Stimulated activated CD8-positive, alpha-beta memory T cell treated with anti-CD3 and anti-CD28 coated beads, Interleukin-12 subunit alpha, Interleukin-12 subunit beta, amount 100 ng/mL, for 4 hours (primary cell): ENCODE data around the gene PLCB1.
"Not testable (repeated sequence)": the region's sequence is repeated elsewhere in the genome, so short reads cannot be mapped to it uniquely, and the experiment has no call there.

ENCODE experiments used
- DNase-seq: peaks from one replicate; pipeline ENCODE4 v3.0.0-alpha.2; 2020; ENCODE audit warnings: low read depth

PLCB1 gene

GRCh38 chr20:8547035-8547650, 415.1 kb downstream of the PLCB1 start:
- DNase-seq: no peak

- DNase-seq: no peak
Measured at GRCh38 chr20:8547968-8548588, 416.0 kb downstream of the PLCB1 start.

- DNase-seq: no peak
Measured at GRCh38 chr20:8549192-8549591, 417.1 kb downstream of the PLCB1 start.

GRCh38 chr20:8557711-8558110, 425.6 kb downstream of the PLCB1 start:
- DNase-seq: no peak

DNA sequence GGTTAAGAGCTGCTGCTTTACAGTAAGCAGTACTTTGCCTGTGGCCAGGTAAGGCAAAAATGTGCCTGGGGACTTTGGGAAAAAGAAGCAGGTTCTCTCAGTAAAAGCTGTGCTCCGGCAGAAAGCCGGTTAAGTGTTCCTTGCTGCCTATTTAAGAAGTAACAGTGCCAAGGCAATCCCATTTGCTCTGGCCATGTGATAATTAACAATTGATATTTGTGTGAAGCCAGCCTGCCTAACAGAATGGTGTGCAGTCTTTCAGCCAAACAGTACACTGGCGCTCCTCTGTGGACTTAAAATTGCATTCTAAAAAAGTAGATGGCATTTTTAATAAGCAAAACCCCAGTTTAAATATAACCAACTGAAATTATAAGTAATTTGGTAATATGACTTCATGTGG, 430.3 kb downstream of the PLCB1 start:
- DNase-seq: no peak

DNA sequence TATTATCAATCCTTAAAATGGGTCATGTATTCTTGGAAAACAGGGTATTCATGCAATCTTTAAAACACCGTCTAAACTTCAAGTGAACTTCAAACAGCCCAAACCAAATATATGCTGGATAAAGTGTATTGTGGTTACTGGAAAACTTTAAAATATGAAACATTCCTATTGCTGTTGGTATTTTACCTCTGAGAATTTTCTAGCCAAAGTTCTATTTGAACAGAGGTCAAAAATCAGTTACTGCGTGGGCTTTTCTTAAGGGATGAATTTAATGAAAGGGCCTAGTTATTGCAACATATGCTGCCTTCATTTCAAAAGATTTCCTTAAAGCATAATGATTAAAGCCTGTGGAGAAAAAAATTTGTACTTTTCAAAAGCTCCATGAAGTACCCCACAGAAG, 436.0 kb downstream of the PLCB1 start:
- DNase-seq: no peak

- DNase-seq: no peak
Measured at GRCh38 chr20:8569766-8570165, 437.7 kb downstream of the PLCB1 start.

DNA sequence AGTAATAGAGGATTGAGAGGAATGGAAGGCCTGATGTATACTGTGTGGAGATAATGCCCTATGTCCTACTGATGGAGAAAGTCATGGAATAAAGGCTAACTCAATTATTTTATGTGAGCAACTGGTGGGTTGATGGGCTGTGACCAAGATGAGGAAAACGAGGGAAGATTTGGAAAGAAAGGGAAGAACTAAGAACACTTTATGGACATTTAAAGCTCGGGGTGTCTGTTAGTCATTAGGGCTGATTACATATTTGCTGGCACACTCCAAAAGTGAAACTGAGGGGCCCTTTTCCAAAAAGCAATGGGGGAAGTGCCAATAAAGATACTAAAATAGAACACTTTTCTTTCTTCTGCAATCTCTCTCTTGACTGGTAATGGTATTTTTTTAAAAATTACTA, 439.5 kb downstream of the PLCB1 start:
- no peak for DNase-seq

GRCh38 chr20:8573686-8574085, 441.6 kb downstream of the PLCB1 start:
- no peak for DNase-seq

GRCh38 chr20:8575114-8575513, 443.0 kb downstream of the PLCB1 start:
- no peak for DNase-seq

GRCh38 chr20:8578161-8578865, 446.2 kb downstream of the PLCB1 start:
- no peak for DNase-seq

DNA sequence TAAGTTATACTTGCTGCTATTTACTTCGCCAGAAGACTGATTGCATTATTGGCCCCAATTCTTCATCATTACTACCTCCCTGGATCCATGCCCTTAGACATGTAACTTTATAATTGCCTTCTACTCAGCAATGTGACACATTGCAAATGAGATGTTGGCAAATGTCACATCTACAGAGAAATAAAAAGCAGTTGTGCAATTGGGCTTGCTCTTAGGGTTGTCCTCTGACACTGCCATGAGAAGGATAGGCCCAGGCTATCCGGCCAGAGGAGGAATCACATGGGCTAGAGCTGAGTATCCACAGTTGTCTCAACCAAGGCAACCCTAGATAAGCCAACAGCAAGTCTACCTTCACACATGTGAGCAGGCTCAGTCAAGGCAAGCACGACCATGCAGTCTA, 447.0 kb downstream of the PLCB1 start:
- DNase-seq: no peak

- DNase-seq: no peak
Measured at GRCh38 chr20:8581446-8582183, 449.5 kb downstream of the PLCB1 start.

GRCh38 chr20:8583012-8583565, 451.0 kb downstream of the PLCB1 start:
- no peak for DNase-seq

DNA sequence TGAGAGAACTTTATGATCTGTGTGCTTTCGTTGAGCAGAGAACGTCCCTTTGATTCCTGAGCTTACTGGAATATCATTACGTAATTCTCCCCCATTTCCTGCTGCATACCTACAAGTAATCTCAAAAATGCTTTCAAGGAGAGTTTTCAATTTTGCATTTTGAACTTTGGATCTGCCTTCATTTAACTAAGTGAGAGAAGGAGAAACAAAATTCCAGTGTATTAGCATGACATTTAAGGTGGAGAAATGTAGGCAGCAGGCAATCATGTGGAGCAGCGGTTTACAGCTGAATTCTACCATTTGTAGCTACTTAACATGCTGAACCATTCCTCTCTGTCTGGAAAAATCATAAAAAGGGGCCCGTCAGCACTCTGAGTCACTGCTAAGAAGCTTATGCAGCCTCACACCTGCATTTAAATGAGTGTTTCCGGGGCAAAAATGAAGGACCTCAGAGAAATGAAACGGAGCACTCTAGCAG, 451.5 kb downstream of the PLCB1 start:
- DNase-seq: no peak

DNA sequence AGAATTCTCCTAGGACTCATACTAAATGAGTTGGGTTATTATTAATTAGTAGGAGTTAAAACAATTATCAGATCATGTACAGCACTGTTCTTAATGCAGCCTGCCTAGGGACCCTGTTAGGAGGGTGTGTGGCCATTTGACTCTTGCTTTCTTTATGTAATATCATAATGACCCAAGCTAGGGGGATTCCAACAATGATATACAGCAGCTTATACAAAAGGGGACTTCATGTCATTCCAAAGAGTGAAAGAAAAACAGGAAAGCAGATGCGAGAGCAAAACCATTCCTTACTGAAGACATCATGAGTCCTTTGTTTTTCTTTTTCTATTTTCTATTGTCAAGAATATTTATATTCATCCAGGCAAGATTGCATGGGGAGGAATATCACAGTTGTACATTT, 455.2 kb downstream of the PLCB1 start:
- no peak for DNase-seq

- DNase-seq: no peak
Measured at GRCh38 chr20:8587810-8588209, 455.7 kb downstream of the PLCB1 start.

GRCh38 chr20:8589956-8590355, 457.9 kb downstream of the PLCB1 start:
- no peak for DNase-seq

DNA sequence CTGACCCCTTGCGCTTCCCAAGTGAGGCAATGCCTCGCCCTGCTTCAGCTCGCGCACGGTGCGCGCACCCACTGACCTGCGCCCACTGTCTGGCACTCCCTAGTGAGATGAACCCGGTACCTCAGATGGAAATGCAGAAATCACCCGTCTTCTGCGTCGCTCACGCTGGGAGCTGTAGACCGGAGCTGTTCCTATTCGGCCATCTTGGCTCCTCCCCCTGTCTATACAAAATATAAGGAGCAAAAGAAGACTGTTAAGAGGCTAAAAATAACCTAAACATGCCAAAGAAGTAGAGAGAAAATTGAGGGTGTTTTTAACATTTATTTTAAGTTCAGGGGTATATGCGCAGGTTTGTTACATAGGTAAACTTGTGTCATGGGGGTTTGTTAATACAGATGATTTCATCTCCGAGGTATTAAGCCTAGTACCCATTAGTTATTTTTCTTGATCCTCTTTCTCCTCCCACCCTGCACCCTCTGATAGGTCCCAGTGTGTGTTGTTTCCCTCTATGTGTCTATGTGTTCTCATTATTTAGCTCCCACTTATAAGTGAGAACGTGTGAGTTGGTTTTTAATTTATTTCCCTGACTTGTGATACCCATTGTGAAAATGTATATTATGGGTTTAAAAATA, 469.0 kb downstream of the PLCB1 start:
- DNase-seq: not testable (repeated sequence)

GRCh38 chr20:8601542-8601912, 469.5 kb downstream of the PLCB1 start:
- no peak for DNase-seq

DNA sequence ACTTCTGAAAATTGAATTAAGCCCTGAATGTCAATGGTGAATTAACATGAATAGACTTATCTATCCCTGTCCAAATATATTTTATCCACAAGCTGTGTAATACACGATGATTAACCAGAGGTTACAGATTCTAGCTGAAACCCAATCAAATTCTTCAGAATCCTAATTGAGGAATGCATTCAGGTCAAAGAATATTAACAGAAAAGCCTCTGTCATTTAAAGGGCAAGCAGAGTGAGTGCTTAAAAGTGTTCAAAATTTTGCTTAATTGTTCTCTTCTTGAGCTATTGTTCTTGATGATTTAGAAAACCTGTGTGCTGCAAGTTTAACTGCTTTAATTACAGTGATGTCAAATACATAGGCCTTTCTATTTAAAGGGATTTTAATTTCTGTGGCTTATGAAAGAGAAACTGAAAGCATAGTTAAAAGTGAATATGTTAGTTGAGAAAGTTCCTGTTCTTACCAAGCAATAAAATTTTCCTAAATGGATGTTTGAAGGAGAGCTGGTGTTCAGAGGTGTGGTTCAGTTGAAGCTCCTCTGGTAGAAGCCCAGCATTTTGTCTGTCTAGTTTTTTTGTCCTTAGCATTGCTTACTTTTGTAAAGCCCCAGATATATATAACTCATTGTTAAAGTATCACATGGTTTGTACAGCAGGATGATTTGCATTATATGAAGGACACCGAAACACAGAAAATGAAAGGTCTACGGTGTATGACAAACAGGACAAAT, 470.5 kb downstream of the PLCB1 start:
- no peak for DNase-seq
